HG03175 (cell line): ENCODE data around the gene KRT3.
"Not testable (repeated sequence)": the region's sequence is repeated elsewhere in the genome, so short reads cannot be mapped to it uniquely, and the experiment has no call there.

ENCODE experiments used
- ATAC-seq: cut with Tn5 transposase; IDR thresholded peaks from one replicate; pipeline ENCODE4 v1.9.1; 2021; ENCODE audit warnings: mild to moderate bottlenecking, moderate library complexity; ENCODE audit not compliant: unreplicated experiment

The KRT3 gene

DNA sequence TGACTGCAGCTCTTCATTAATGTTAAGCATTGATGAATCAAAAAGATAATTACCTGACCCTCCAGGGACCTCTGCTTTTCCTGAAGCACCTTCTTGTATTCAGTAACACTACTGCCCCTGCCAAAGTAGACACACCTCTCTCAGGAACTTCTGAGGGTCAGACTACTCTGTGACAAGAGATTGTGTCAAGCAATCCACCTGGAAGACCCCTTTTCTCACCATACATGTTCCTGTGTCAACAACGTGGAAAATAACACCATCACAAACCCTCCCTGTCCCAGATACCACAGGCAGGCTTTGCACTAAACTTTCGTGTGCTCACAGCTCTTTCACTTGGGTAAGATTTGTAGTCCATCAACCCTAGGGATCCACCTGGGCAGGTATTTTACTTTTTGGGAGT is 31.9 kb downstream of the KRT3 start:
- ATAC-seq, result no peak

DNA sequence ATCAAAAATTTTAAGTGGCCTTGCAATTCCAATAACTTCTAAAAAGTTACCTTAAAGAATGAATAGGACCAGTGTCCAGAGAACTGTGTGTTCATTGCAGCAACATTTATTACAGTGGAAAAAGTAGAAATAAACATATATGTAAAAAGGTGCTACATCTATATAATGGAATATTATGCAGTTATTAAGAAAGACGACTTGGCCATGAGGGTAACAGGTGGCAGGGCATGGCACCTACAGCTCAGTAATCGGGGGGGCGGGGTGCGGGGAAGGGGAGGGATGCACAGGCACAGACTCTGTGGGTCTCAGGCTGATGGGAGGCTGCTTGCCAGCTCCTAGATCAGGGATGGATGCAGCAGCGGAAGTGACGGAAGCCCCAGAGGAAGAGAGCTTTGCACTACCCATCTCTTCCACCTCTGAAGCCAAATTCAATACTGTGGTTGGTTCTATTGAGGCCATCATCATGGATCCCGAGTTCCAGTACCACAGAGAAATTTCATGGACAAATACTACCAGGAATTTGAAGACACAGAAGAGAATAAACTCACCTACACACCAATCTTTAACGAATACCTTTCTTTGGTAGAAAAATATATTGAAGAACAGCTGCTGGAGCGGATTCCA is 32.8 kb downstream of the KRT3 start:
- no peak for ATAC-seq

DNA sequence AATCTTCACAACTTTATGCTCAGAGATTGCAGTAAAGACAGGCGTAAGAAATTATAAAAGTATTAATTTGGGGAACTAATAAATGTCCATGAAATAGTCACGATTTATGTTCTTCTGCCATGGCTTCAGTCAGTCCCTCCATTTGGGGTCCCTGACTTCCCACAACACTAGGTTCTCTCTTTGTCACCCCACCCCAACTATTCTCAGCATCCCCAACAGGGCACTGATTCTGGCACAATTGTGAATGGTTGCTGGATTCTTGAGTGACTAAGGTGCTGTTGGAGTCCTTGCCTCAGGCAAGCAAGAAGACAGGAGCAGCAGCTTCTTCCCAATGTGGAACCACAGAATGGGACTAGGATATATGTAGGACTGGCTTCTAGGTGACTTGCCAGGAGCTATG is 34.1 kb downstream of the KRT3 start:
- ATAC-seq, result no peak

GRCh38 chr12:52761218-52761617 is 34.7 kb downstream of the KRT3 start:
- not testable (repeated sequence) for ATAC-seq

- no peak for ATAC-seq
These were observed 35.3 kb downstream of the KRT3 start for GRCh38 chr12:52760623-52761022.

DNA sequence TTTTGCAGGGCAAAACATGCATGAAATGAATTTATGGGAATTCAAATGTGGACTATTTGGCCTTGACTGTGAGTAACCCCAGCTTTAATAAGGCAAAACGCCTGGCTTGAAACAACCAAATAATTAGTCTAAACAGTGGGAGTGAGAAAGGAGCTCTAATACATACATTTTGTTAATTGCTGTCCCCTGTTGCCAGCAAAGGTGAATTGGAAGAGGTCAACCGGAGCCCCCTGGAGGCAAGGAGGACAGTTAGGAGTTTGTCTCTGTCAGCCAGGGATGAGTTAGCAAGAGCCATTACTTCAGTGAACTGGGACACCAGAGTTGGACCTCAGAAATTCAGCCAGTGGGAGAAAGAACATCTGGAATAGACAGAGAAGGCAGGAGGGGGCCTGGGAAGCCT is 36.2 kb downstream of the KRT3 start:
- no peak for ATAC-seq

DNA sequence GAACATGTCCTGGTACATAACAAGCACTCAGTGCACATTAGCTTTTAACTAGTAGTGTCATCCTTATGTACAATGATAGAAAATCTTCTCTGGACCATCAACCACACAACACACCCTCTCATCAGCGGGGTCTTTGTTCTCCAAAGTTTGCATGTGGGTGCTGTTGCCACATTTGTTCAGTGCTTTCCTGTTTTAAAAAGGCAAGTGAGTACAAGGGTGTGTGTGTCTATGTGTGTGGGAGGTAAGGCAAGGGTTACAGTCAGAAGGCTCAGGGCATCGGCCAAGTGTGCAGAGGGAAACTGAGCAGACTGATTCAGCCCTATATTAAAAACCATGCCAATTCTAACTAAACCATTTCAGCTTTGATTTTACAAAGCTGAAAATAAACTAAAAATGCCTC is 36.7 kb downstream of the KRT3 start:
- no peak for ATAC-seq

DNA sequence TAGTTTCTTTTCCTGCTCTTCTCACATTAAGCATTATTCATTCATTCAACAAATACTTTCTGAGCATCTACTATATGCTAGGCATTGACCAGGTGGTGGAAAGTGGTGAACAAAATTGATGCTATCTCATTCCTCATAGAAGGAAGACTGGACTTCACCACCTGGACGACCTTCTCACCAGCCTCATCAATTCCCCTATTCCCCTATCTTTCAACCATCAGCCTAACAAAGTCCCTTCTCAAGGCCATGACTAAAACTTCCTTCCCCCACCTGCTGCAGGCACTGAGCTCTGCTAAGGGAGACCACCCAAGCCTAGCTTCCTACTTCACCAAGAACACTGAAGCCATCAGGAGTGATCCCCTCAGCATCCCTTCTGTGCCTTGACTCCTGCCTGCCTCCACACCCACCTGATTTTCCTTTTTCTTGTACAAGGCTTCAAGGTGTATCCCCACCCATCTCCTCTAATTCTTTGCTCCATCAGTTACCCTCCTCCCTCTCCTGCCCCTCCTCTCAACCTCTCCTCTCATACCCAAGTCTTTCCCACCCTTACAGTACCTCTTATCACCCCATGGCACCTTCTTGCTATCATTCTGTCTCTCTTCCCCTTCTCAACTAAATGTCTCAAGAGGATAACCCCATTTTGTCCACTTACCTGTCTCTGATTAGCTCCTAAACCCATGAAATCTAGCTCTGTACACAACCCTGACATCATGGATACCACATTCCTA is 38.3 kb downstream of the KRT3 start:
- no peak for ATAC-seq

GRCh38 chr12:52756281-52756960 is 39.5 kb downstream of the KRT3 start:
- no peak for ATAC-seq

DNA sequence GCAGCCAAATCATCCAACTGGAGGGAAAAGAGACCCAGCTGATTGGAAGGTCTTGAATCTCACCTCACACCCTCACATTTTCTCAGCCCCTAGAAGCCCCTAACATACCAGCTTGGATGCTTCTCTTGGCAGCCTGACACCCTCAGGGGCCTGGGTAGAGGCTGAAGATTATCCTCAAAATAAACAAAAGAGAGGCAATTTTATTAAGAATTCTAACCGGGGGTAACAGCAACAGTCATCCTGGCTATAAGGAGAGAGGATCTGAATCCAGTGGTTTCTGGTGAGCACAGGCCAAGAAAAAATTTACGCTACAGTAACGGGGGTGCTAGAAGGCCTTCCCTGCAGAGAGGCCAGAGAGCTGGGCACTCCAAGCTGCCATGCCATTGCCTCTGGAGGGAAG is 40.4 kb downstream of the KRT3 start:
- no peak for ATAC-seq

- no peak for ATAC-seq
These were observed 41.8 kb downstream of the KRT3 start for GRCh38 chr12:52754135-52754534.

DNA sequence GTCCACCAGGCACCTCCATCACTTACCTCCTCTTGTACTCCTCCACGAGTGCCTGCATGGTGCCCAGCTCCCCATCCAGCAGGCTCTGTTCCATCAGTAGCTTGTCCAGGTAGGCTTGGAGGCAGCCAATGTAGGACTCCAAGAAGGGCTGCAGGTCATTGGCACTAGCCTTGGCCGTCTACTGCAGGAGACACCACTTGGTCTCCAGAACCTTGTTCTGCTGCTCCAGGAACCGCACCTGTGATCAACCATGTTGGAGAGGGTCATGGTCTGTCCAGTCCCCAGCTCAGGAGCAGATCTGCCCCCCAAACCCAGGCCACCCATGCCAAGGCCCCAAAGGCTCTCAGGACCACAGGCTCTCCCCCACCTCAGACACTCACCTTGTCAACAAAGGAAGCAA is 42.6 kb downstream of the KRT3 start:
- ATAC-seq, result no peak

DNA sequence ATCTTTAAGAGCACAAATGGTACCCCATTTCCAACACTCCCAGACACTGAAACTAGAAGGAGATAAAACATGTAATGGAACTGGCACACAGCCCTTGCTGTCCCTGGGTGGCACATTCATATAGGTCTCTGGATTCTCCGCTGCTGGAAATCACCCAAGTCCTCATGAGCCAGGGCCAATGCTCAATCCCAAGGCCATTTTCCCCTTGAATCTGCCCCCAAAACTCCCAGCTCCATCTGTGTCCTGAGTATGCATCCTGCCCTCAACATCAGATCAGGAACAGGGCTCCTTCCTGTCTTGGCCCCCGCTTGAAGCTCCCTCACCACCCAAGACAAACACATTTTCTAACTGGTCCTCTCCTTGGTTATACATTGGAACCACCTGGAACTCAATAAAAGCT is 43.4 kb downstream of the KRT3 start:
- no peak for ATAC-seq

- no peak for ATAC-seq
These were observed 44.1 kb downstream of the KRT3 start for GRCh38 chr12:52751795-52752194.

DNA sequence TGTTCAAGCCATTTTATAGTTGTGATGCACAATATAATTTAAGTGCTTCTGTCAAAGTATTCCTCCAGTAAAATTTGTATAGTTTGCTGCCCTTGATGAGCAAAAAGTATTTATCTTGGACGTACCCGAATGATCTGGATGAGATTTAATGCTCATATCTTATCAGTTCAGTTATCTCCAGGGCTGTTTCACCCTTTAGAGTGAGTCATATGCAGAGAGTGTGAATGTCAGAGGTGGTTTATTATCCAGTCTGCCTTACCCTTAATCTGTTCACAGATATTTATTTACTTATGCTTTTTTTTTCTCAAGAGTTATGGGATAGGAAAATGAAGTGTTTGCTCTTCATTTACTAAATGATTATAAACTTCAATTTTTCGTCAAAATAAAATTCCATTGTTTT is 45.4 kb downstream of the KRT3 start:
- not testable (repeated sequence) for ATAC-seq

DNA sequence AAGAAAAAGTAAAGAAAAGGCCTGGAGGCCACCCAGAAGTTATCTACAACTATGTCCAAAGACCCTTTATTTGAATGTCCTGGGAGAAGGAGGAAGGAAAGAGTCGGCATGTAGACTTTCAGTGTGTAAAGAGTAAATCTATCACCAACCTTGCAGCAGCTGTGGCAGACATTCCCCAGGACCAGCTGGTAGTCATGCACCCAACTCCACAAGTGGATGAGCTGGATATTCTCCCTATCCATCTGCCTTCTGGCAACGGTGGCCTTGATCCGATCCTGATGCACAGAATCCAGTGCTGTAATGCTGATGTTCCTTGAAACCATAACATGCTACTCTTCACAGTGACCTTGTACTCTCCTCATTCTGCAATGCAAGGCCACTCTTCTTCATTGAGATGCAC is 46.1 kb downstream of the KRT3 start:
- no peak for ATAC-seq

- ATAC-seq, result no peak
These were observed 47.3 kb downstream of the KRT3 start for GRCh38 chr12:52748578-52748977.

- no peak for ATAC-seq
These were observed 50.4 kb downstream of the KRT3 start for GRCh38 chr12:52745554-52745953.

DNA sequence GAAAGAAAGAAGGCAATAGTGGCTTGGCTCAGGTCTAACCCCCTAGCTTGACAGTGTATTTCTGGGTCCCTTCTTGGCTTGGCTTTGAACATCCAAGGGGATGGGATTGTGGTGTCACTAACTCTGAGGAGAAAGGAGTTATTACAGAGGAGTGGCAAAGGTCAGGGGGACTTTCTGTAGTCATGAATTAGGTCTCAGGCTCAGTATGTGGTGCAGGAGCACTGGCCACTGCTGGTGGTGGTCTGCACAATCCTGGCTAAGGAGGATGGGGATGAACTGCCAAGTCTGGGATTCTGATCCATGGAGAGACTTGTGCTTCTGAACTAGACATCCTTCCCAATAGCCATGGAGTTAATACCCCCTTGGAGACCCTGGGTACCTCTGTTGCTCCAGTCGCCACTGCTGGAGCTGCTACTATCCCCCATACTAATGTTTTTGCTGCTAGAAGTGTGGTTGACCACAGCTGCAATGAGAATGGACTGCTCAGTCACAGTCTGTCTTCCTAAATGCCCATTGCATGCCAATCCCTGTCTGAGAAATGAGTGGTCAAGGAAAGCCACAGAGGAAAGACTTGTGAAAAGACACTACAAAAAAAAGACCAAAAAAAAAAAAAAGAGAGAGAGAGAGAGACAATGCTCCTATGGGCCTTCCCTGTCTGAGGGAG is 51.3 kb downstream of the KRT3 start:
- no peak for ATAC-seq

DNA sequence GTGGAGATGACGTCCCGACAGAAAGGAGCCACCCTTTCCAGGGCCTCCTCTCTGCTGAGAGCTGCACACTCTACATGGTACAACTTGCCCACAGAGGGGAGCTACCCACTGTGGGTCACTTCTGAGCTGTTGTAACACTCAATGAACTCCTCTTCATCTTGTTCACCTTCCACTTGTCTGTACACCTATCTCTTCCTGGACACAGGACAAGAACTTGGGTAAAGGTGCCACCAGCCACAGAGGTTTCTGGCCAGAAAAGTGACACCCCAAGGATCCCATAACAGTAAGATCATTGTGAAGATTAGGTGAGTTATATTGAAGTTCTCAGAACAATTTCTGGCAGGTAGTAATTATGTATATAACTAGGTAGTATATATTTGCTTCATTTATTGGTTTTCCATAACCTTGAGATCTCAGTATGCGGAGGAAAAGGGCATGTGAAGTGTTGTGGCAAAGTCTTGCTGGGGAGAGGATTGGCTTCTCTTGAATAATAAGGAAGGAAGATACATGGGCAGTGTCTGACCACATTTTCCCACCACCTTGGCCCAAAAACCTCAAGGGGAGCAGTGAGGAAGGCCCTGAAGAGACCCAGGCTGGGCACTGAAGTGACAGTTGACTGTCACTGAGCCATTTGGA is 53.0 kb downstream of the KRT3 start:
- ATAC-seq, result no peak

DNA sequence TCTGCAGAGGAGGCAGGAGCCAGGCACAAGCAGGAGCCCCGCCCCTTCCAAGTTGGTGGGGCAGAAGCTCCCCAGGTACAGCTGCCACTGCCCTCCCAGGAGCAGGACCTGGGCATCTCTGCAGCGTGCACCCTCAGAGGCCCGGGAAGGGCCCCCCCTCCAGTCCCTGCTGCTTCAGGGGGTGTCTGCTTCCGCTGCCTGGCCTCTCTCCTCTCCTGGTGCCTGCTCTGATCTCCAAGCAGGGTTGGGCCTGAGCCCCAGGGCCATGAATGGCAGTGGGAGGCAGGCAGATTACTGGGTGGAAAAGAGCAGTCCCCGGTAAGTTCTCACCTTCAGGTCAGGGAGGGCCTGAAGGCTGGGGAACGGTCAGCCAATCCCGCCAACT is 53.7 kb downstream of the KRT3 start:
- ATAC-seq, result no peak
